HL-60/S4 treated with phorbol 12-myristate 13-acetate at 8.2 ng/mL for 4 days and 3 days (cell line): Measurements from ENCODE around the gene NPIPA8.
"Not testable (repeated sequence)": the region's sequence is repeated elsewhere in the genome, so short reads cannot be mapped to it uniquely, and the experiment has no call there.

ENCODE experiments used
- in situ Hi-C: fragments of 300-500 bp; cut with MboI; formaldehyde crosslinking; loops from 2 replicates; pipeline ENCODE4 v1.15.0; 2022; ENCODE audit warnings: low sequenced_read_pairs

Gene NPIPA8

GRCh38 chr16:18336636-18337035 is at the start of gene NPIPA8:
Gene NPIPA8, minus strand, starts transcription at chr16:18336736. Its CDS starts 4,074 bp downstream, at chr16:18332662.
- in situ Hi-C loops = not testable (repeated sequence)

- in situ Hi-C loops = not testable (repeated sequence)
These were observed 48.7 kb upstream of the NPIPA8 start for GRCh38 chr16:18385285-18385684.

- in situ Hi-C loops = not testable (repeated sequence)
These were observed 48.3 kb upstream of the NPIPA8 start for GRCh38 chr16:18384869-18385268.

- in situ Hi-C loops = not testable (repeated sequence)
These were observed 47.6 kb upstream of the NPIPA8 start for GRCh38 chr16:18384098-18384636.

- in situ Hi-C loops = not testable (repeated sequence)
These were observed 46.2 kb upstream of the NPIPA8 start for GRCh38 chr16:18382696-18383095.

GRCh38 chr16:18347742-18348141 is 11.2 kb upstream of the NPIPA8 start:
- in situ Hi-C loops = not testable (repeated sequence)

GRCh38 chr16:18346993-18347392 is 10.5 kb upstream of the NPIPA8 start:
- in situ Hi-C loops = not testable (repeated sequence)

- in situ Hi-C loops = not testable (repeated sequence)
These were observed 8.1 kb upstream of the NPIPA8 start for GRCh38 chr16:18344634-18345033.

- in situ Hi-C loops = not testable (repeated sequence)
These were observed 5.5 kb upstream of the NPIPA8 start for GRCh38 chr16:18341986-18342385.

GRCh38 chr16:18341417-18341960 is 5.0 kb upstream of the NPIPA8 start:
- in situ Hi-C loops = not testable (repeated sequence)

- in situ Hi-C loops = not testable (repeated sequence)
These were observed 2.7 kb upstream of the NPIPA8 start for GRCh38 chr16:18339210-18339609.

- in situ Hi-C loops = not testable (repeated sequence)
These were observed 24.7 kb downstream of the NPIPA8 start for GRCh38 chr16:18311811-18312210.

- in situ Hi-C loops = not testable (repeated sequence)
These were observed 27.4 kb downstream of the NPIPA8 start for GRCh38 chr16:18309159-18309558.

GRCh38 chr16:18307241-18307640 is 29.3 kb downstream of the NPIPA8 start:
- in situ Hi-C loops = not testable (repeated sequence)

- in situ Hi-C loops = not testable (repeated sequence)
These were observed 30.5 kb downstream of the NPIPA8 start for GRCh38 chr16:18306066-18306465.

GRCh38 chr16:18303059-18303706 is 33.4 kb downstream of the NPIPA8 start:
- in situ Hi-C loops = not testable (repeated sequence)

- in situ Hi-C loops = not testable (repeated sequence)
These were observed 38.8 kb downstream of the NPIPA8 start for GRCh38 chr16:18297714-18298113.

GRCh38 chr16:18296931-18297330 is 39.6 kb downstream of the NPIPA8 start:
- in situ Hi-C loops = not testable (repeated sequence)

GRCh38 chr16:18294371-18294770 is 42.2 kb downstream of the NPIPA8 start:
- in situ Hi-C loops = not testable (repeated sequence)

- in situ Hi-C loops = not testable (repeated sequence)
These were observed 43.1 kb downstream of the NPIPA8 start for GRCh38 chr16:18293337-18293956.

GRCh38 chr16:18290959-18291358 is 45.6 kb downstream of the NPIPA8 start:
- in situ Hi-C loops = not testable (repeated sequence)

GRCh38 chr16:18286342-18286741 is 50.2 kb downstream of the NPIPA8 start:
- in situ Hi-C loops = not testable (repeated sequence)
